ENCODE results near the gene CCDC187. TPM values are rescaled to one million over a fixed set of nuclear protein-coding genes. Genes with fewer than 3 reads are reported as not detected.
A peak's percentile ranks its signal among the peaks of the same experiment; 100 is the strongest.
"Not testable (repeated sequence)": the region's sequence is repeated elsewhere in the genome, so short reads cannot be mapped to it uniquely, and the experiment has no call there.

CCDC187 gene
- polyA plus RNA-seq, 1 donor from 2014 or later: 0.15 TPM

DNA sequence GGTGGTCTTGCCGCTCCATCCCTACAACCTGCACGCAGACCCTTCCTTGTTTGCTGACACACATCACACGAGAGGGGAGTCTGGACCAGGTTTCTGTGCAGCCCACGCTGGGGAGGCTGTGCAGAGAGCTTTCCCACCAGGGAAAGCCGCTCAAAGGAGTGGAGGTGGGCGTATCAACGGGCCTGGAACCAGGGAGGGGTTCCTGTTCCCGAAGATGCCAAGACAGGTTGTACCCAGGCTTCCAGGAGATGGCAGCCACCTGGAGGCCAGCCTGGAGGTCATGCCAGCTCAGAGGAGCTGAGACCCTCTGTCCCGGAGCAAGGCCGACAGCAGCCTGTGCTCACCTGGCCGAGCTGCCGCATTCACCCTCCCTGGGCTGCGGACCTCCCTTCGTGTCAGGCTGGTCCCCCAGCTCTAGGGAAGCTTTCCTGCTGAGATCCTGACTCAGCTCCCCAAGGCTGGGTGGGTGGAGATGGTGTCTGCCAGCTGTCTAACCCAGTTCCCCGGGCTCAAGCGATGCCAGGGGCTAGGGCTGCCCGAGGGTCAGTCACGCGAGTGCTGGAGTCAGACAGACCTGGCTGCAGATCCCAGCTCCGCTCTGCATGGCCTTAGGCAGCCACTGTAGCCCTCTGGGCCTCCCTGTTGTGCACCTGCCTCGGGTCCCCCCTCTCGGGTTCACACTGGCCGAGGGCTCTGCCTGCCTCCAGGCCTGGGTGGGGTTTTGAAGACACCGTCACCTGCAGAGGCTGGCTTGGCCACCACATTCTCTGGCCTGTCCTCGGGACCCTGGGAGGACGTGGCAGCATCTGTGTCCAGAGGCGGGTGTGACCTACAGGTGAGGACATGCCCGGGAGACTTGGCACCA, 29.7 kb downstream of the CCDC187 start:
- Mint-ChIP-seq H3K4me3 (no peak overlapping the region), H3K4me1 (peaks cover 0 to 4% (median 0%) of the 10 kb centered on the region in 3 donors), H3K27me3 (peaks cover 5% of the 10 kb centered on the region), H3K36me3 (no peaks in the 10 kb centered on the region), H3K9me3 (no peaks in the 10 kb centered on the region), H3K27ac (no peak overlapping the region)

DNA sequence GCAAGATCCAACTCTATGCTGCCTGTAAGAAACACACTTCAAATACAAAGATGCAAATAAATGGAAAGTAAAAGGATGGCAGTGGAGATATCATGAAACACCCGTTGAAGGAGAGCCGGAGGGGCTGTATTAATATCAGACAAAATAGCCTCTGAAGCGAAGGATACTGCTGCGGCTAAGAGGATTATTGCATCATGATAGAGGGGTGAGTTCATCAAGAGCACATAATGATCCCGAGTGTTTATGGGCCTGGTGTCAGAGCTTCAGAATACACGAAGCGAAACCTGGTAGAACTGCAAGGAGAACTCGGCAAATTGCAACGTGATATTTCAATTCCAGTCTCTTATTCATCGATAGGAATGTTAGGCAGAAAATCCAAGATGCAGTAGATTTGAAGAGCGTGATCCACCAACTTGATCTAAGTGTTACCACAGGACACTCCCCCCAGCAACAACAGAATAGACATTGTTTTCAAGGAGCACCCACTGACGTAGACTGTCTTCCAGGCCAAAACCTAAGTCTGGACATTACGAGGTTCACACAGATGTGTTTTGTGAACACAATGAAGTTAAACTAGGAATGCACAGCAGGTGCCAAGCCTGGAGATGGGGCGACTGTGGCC, 30.5 kb downstream of the CCDC187 start:
- Mint-ChIP-seq H3K4me3 (no peak overlapping the region), H3K9me3 (no peaks in the 10 kb centered on the region), H3K27ac (peak overlapping the region in 1 of 3 donors; percentile 11), H3K36me3 (no peaks in the 10 kb centered on the region), H3K27me3 (peaks cover 7% of the 10 kb centered on the region), H3K4me1 (peaks cover 0 to 4% (median 1%) of the 10 kb centered on the region in 3 donors)

DNA sequence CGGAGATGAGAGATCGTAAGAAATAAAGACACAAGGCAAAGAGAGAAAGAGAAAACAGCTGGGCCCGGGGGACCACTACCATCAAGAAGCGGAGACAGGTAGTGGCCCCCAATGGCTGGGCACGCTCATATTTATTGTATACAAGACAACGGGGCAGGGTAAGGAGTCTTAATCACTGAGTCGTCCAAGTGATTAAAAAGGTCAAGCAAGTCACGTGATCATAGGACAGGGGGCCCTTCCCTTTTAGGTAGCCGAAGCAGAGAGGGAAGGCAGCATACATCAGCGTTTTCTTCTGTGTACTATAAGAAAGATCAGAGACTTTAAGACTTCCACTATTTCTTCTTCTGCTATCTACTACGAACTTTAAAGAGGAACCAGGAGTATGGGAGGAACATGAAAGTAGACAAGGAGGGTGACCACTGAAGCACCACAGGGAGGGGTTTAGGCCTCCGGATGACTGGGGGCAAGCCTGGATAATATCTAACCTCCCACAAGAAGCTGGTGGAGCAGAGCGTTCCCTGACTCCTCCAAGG, 33.7 kb downstream of the CCDC187 start:
- Mint-ChIP-seq H3K4me1 (peaks cover 0 to 10% (median 3%) of the 10 kb centered on the region in 3 donors), H3K4me3 (no peak overlapping the region), H3K36me3 (no peaks in the 10 kb centered on the region), H3K27me3 (peaks cover 2% of the 10 kb centered on the region), H3K9me3 (no peaks in the 10 kb centered on the region), H3K27ac (no peak overlapping the region)

GRCh38 chr9:136268735-136269134, 35.2 kb downstream of the CCDC187 start:
- no peak overlapping the region for H3K4me3 Mint-ChIP-seq
- H3K27ac Mint-ChIP-seq: no peak overlapping the region

DNA sequence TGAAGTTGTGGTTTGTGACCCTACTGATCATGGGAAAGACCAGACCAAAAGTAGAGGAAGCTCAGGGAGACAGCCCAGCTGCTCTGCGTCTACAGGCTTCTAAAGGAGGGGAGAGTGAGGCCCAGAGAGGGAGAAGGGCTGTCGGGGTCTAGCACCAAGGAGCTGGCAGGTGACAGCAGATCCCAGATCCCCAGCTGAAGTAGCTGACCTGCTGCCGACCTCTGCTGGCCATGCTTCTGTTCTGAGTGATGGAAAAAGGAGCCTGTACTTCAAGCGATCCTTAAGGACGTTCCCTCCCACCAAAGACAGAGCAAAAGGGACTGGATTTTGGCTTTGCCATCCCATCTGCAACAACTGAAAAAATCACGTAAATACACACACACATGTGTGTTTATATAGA, 35.6 kb downstream of the CCDC187 start:
- peaks cover 0 to 10% (median 3%) of the 10 kb centered on the region in 3 donors for H3K4me1 Mint-ChIP-seq
- H3K4me3 Mint-ChIP-seq: peak overlapping the region in 3 of 4 donors; percentile 23 to 90 (median 79)
- no peak overlapping the region for H3K27ac Mint-ChIP-seq
- no peaks in the 10 kb centered on the region for H3K9me3 Mint-ChIP-seq
- no peaks in the 10 kb centered on the region for H3K36me3 Mint-ChIP-seq
- H3K27me3 Mint-ChIP-seq: peaks cover 2% of the 10 kb centered on the region

More at GRCh38 chr9:136268735-136269134, 35.2 kb downstream of the CCDC187 start:
- H3K27me3 Mint-ChIP-seq: peaks cover 2% of the 10 kb centered on the region
- no peaks in the 10 kb centered on the region for H3K36me3 Mint-ChIP-seq
- no peaks in the 10 kb centered on the region for H3K9me3 Mint-ChIP-seq
- peaks cover 0 to 10% (median 3%) of the 10 kb centered on the region in 3 donors for H3K4me1 Mint-ChIP-seq

GRCh38 chr9:136267261-136268111, 36.4 kb downstream of the CCDC187 start:
- Mint-ChIP-seq H3K9me3 (no peaks in the 10 kb centered on the region), H3K27me3 (peaks cover 2% of the 10 kb centered on the region), H3K4me3 (peak overlapping the region; percentile 61 to 90 (median 82)), H3K36me3 (no peaks in the 10 kb centered on the region), H3K27ac (peak overlapping the region in 2 of 3 donors; percentile 64 to 81), H3K4me1 (peaks cover 0 to 10% (median 0%) of the 10 kb centered on the region in 3 donors)

DNA sequence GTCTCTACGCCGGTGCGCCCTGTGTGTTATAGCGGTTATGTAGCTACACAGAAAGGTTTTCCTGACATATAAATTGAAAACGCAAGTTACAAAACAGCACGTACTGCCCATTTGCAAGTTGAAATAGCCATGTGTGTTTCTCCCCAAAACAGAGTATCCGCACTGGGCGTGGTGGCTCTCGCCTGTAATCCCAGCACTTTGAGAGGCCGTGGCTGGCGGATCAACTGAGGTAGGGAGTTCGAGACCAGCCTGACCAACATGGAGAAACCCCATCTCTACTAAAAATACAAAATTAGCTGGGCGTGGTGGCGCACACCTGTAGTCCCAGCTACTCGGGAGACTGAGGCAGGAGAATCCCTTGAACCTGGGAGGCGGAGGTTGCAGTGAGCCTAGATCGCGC, 37.3 kb downstream of the CCDC187 start:
- peaks cover 0 to 10% (median 0%) of the 10 kb centered on the region in 3 donors for H3K4me1 Mint-ChIP-seq
- H3K36me3 Mint-ChIP-seq, H3K27me3 Mint-ChIP-seq, H3K9me3 Mint-ChIP-seq: not testable (repeated sequence)
- peak overlapping the region in 1 of 3 donors; percentile 64 for H3K27ac Mint-ChIP-seq
- peak overlapping the region; percentile 59 to 88 (median 70) for H3K4me3 Mint-ChIP-seq

- Mint-ChIP-seq H3K4me1 (peaks cover 0 to 10% (median 0%) of the 10 kb centered on the region in 3 donors), H3K36me3 (no peaks in the 10 kb centered on the region), H3K27me3 (peaks cover 2% of the 10 kb centered on the region), H3K9me3 (no peaks in the 10 kb centered on the region), H3K27ac (no peak overlapping the region), H3K4me3 (no peak overlapping the region)
Measured at GRCh38 chr9:136265561-136266355, 38.1 kb downstream of the CCDC187 start.

DNA sequence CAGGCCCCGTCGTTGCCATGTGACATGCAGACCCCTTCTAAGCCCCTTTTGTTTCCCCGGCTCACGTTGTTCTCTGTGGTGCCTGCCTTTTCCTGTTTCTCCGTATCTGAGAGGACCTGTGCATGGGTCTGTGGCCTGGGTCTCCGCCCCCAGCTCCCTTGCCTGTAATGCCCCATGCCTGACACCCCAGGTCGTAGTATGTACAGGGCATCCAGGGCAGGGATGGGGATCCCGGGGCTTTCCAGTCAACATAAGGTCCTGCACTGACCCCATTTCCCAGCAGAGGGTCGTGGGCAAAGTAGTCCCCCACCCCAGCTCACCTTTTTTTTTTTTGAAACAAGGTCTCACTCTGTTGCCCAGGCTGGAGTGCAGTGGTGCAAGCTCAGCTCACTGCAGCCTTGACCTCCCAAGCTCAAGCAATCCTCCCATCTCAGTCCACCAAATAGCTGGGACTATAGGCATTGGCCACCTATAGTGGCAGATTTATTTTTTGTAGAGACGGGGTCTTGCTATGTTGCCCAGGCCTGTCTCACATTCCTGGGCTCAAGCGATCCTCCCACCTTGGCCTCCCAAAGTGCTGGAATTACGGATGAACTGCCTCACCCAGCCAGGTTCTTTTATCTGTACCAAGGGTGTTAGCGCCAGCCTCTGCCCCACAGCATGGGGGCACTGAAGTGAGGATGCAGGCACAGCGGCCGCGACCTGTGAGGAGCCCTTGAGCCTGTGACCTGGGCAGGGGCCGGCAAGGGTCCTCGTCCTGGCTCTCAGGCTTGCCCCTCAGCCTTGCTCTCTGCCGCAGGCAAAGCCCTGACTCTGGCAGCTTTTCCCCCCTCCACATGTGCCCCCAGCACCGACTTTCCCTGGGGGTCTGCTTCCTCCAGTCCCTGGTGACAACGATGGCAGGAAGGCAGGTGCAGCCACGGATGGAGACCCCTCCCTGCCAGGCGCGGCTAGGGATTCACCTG, 39.2 kb downstream of the CCDC187 start:
- H3K4me1 Mint-ChIP-seq: peaks cover 0 to 10% (median 0%) of the 10 kb centered on the region in 3 donors
- peaks cover 2% of the 10 kb centered on the region for H3K27me3 Mint-ChIP-seq
- H3K9me3 Mint-ChIP-seq: no peaks in the 10 kb centered on the region
- H3K4me3 Mint-ChIP-seq: peak overlapping the region in 1 of 4 donors; percentile 60
- H3K27ac Mint-ChIP-seq: no peak overlapping the region
- H3K36me3 Mint-ChIP-seq: no peaks in the 10 kb centered on the region

DNA sequence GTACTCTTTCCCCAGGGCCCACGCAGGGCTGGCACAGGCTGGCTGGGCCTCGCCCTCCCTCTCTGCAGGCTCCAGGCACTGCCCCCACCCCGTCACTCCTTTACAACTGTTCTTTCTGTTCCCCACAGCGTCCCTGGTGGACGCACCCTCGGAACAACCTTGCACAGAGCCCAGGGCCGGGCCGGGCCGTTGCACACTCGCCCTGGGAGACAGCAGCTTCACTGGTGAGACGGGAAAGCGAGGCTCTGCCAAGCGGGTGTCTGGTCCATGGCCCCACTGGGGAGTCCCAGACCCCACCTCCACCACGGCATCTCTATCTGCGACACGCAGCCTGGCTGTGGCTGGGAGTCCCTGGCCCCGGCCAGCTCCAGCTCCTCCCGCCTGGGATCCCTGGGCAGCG, 39.9 kb downstream of the CCDC187 start:
- peak overlapping the region in 1 of 4 donors; percentile 60 for H3K4me3 Mint-ChIP-seq
- no peaks in the 10 kb centered on the region for H3K9me3 Mint-ChIP-seq
- no peak overlapping the region for H3K27ac Mint-ChIP-seq
- no peaks in the 10 kb centered on the region for H3K36me3 Mint-ChIP-seq
- peaks cover 2% of the 10 kb centered on the region for H3K27me3 Mint-ChIP-seq
- peaks cover 0 to 10% (median 0%) of the 10 kb centered on the region in 3 donors for H3K4me1 Mint-ChIP-seq

GRCh38 chr9:136262671-136263178, 41.2 kb downstream of the CCDC187 start:
- no peaks in the 10 kb centered on the region for H3K9me3 Mint-ChIP-seq
- H3K27ac Mint-ChIP-seq: no peak overlapping the region
- no peaks in the 10 kb centered on the region for H3K27me3 Mint-ChIP-seq
- no peaks in the 10 kb centered on the region for H3K36me3 Mint-ChIP-seq
- H3K4me3 Mint-ChIP-seq: no peak overlapping the region
- peaks cover 0 to 6% (median 0%) of the 10 kb centered on the region in 3 donors for H3K4me1 Mint-ChIP-seq

GRCh38 chr9:136261686-136262430, 42.0 kb downstream of the CCDC187 start:
- H3K4me1 Mint-ChIP-seq: peaks cover 0 to 3% (median 0%) of the 10 kb centered on the region in 3 donors
- H3K27me3 Mint-ChIP-seq: no peaks in the 10 kb centered on the region
- no peaks in the 10 kb centered on the region for H3K9me3 Mint-ChIP-seq
- no peak overlapping the region for H3K27ac Mint-ChIP-seq
- H3K36me3 Mint-ChIP-seq: no peaks in the 10 kb centered on the region
- peak overlapping the region in 1 of 4 donors; percentile 28 for H3K4me3 Mint-ChIP-seq
